ENCODE measurements around the gene TNNI2.
A peak's percentile ranks its signal among the peaks of the same experiment; 100 is the strongest.

TNNI2 gene

GRCh38 chr11:1838077-1838425 lies 730 bp upstream of the TNNI2 start:
- in situ Hi-C loops (cut with MboI; ENCODE audit: low pct_unique_long_range_greater_than_20kb, low sequenced_read_pairs, unreplicated experiment), result no loop called here

GRCh38 chr11:1839204-1839923 lies 583 bp downstream of the TNNI2 start:
- no peak for DNase-seq (ENCODE audit: low spot score)
- in situ Hi-C loops (cut with MboI; ENCODE audit: low pct_unique_long_range_greater_than_20kb, low sequenced_read_pairs, unreplicated experiment), result no loop called here
- TF ChIP-seq, protein P1, sequence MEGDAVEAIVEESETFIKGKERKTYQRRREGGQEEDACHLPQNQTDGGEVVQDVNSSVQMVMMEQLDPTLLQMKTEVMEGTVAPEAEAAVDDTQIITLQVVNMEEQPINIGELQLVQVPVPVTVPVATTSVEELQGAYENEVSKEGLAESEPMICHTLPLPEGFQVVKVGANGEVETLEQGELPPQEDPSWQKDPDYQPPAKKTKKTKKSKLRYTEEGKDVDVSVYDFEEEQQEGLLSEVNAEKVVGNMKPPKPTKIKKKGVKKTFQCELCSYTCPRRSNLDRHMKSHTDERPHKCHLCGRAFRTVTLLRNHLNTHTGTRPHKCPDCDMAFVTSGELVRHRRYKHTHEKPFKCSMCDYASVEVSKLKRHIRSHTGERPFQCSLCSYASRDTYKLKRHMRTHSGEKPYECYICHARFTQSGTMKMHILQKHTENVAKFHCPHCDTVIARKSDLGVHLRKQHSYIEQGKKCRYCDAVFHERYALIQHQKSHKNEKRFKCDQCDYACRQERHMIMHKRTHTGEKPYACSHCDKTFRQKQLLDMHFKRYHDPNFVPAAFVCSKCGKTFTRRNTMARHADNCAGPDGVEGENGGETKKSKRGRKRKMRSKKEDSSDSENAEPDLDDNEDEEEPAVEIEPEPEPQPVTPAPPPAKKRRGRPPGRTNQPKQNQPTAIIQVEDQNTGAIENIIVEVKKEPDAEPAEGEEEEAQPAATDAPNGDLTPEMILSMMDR (IDR thresholded peaks at IDR 0.05; ENCODE audit: extremely low read depth, insufficient read depth, missing control alignments), result no peak

More at GRCh38 chr11:1838077-1838425, 730 bp upstream of the TNNI2 start:
- DNase-seq (ENCODE audit: low spot score), result no peak
- TF ChIP-seq, protein P1 (IDR thresholded peaks at IDR 0.05; ENCODE audit: extremely low read depth, insufficient read depth, missing control alignments), result peak; percentile 18

- in situ Hi-C loops (cut with MboI; ENCODE audit: low pct_unique_long_range_greater_than_20kb, low sequenced_read_pairs, unreplicated experiment), result no loop called here
- peak; percentile 83 for DNase-seq (ENCODE audit: low spot score)
- TF ChIP-seq, protein P1 (IDR thresholded peaks at IDR 0.05; ENCODE audit: extremely low read depth, insufficient read depth, missing control alignments), result no peak
Measured at GRCh38 chr11:1839924-1840779, 1.4 kb downstream of the TNNI2 start.

GRCh38 chr11:1840780-1841480 lies 2.1 kb downstream of the TNNI2 start:
- in situ Hi-C loops (cut with MboI; ENCODE audit: low pct_unique_long_range_greater_than_20kb, low sequenced_read_pairs, unreplicated experiment), result no loop called here
- DNase-seq (ENCODE audit: low spot score), result no peak
- TF ChIP-seq, protein P1 (IDR thresholded peaks at IDR 0.05; ENCODE audit: extremely low read depth, insufficient read depth, missing control alignments), result no peak

DNA sequence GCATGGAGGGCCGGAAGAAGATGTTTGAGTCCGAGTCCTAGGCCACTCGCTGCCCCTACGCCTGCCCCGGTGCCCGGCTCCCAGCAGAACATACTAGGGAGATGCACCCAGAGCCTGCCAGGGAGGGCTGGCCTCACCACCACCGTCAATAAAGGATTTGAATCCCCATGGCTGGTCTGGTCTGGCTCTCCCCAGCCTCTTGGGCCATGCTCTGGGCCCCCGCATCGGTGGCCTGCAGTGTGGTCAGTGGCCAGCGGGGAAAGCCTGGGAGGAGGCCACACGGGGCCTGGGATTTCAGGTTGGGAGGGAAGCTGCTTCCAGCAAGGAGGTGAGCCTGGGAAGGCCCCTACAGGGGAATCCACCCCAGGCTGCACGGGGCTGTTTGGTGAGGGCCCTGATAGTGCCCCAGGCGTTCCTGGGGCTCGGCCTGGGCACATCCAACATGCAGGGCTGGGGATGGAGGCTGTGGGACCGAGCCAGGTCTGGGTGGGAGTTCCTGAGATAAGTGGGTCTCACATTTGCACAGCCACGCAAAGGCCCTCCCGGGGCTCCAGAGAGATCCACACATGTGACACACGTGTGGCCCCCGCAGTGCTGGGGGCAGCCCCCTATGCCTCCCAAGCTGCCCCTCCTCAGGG lies 2.8 kb downstream of the TNNI2 start:
- no peak for DNase-seq (ENCODE audit: low spot score)
- in situ Hi-C loops (cut with MboI; ENCODE audit: low pct_unique_long_range_greater_than_20kb, low sequenced_read_pairs, unreplicated experiment), result no loop called here
- TF ChIP-seq, protein P1 (IDR thresholded peaks at IDR 0.05; ENCODE audit: extremely low read depth, insufficient read depth, missing control alignments), result no peak
